Measurements from ENCODE around the gene TMEM132A. TPM values are rescaled to one million over a fixed set of nuclear protein-coding genes. Genes with fewer than 3 reads are reported as not detected.

Gene TMEM132A
- total RNA-seq, 4 donors from 2014 or later = 7.5 to 9.6 (median 8.0) TPM

- peak in 1 of 2 donors; percentile 30 for DNase-seq (ENCODE audit: low spot score in 2 of 2)
- H3K4me1 ChIP-seq = peaks cover 5% of the 10 kb centered on the region
- TF ChIP-seq POLR2A (IDR thresholded peaks at IDR 0.05) (no peak), POLR2AphosphoS5 (IDR thresholded peaks at IDR 0.05) (no peak), EP300 (IDR thresholded peaks at IDR 0.05) (no peak)
- TF ChIP-seq, protein P1, sequence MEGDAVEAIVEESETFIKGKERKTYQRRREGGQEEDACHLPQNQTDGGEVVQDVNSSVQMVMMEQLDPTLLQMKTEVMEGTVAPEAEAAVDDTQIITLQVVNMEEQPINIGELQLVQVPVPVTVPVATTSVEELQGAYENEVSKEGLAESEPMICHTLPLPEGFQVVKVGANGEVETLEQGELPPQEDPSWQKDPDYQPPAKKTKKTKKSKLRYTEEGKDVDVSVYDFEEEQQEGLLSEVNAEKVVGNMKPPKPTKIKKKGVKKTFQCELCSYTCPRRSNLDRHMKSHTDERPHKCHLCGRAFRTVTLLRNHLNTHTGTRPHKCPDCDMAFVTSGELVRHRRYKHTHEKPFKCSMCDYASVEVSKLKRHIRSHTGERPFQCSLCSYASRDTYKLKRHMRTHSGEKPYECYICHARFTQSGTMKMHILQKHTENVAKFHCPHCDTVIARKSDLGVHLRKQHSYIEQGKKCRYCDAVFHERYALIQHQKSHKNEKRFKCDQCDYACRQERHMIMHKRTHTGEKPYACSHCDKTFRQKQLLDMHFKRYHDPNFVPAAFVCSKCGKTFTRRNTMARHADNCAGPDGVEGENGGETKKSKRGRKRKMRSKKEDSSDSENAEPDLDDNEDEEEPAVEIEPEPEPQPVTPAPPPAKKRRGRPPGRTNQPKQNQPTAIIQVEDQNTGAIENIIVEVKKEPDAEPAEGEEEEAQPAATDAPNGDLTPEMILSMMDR (IDR thresholded peaks at IDR 0.05) = no peak
Measured at GRCh38 chr11:60974726-60975125, 50.5 kb downstream of the TMEM132A start.

GRCh38 chr11:60977224-60977623 lies 53.0 kb downstream of the TMEM132A start:
- peak in 1 of 2 donors; percentile 31 for DNase-seq (ENCODE audit: low spot score in 2 of 2)
- H3K36me3 ChIP-seq = no peaks in the 10 kb centered on the region
- 80% methylated on average over 4 of the region's 4 CpGs for WGBS
- H3K4me1 ChIP-seq = no peaks in the 10 kb centered on the region
- no peaks in the 10 kb centered on the region for H3K27me3 ChIP-seq
- TF ChIP-seq POLR2AphosphoS5 (IDR thresholded peaks at IDR 0.05) (no peak), EP300 (IDR thresholded peaks at IDR 0.05) (no peak), POLR2A (IDR thresholded peaks at IDR 0.05) (no peak)
- TF ChIP-seq, protein P1 (IDR thresholded peaks at IDR 0.05) = no peak
- no peak overlapping the region for H3K27ac ChIP-seq
- no peak overlapping the region for H3K4me3 ChIP-seq
- H3K9me3 ChIP-seq = no peaks in the 10 kb centered on the region

More at GRCh38 chr11:60974726-60975125, 50.5 kb downstream of the TMEM132A start:
- Histone ChIP-seq H3K36me3 (no peaks in the 10 kb centered on the region), H3K27ac (no peak overlapping the region), H3K4me3 (no peak overlapping the region), H3K27me3 (no peaks in the 10 kb centered on the region), H3K9me3 (no peaks in the 10 kb centered on the region)
- 83% methylated on average over 6 of the region's 6 CpGs for WGBS

DNA sequence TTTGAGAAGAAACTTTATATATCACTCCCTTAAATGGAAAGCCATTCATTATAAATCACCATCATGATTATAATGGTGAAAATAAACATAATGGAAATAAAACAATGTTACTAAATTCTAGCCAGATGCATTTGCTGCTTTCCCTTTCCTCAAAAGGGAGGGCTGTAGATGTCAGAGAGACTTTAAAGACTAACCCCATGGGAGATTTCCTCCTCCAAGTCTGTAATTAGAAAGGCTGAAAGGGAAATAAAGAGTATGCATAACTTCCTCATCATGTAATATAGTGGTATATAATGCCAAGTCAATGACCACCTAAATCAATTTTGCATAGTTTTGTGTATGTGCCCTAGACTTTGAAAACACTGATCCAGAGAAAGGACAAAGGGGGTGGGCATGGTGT lies 53.6 kb downstream of the TMEM132A start:
- H3K4me1 ChIP-seq = no peaks in the 10 kb centered on the region
- DNase-seq (ENCODE audit: low spot score in 2 of 2) = no peak
- TF ChIP-seq EP300 (IDR thresholded peaks at IDR 0.05) (no peak), POLR2AphosphoS5 (IDR thresholded peaks at IDR 0.05) (no peak), POLR2A (IDR thresholded peaks at IDR 0.05) (no peak)
- TF ChIP-seq, protein P1 (IDR thresholded peaks at IDR 0.05) = no peak

GRCh38 chr11:60978546-60979380 lies 54.5 kb downstream of the TMEM132A start:
- Histone ChIP-seq H3K36me3 (no peaks in the 10 kb centered on the region), H3K27me3 (no peaks in the 10 kb centered on the region), H3K4me3 (no peak overlapping the region), H3K4me1 (no peaks in the 10 kb centered on the region), H3K27ac (no peak overlapping the region), H3K9me3 (no peaks in the 10 kb centered on the region)
- no peak for TF ChIP-seq EP300 (IDR thresholded peaks at IDR 0.05)
- TF ChIP-seq, protein P1 (IDR thresholded peaks at IDR 0.05) = no peak
- TF ChIP-seq POLR2AphosphoS5 (IDR thresholded peaks at IDR 0.05) = no peak
- TF ChIP-seq POLR2A (IDR thresholded peaks at IDR 0.05) = no peak
- peak in 1 of 2 donors; percentile 28 for DNase-seq (ENCODE audit: low spot score in 2 of 2)
- WGBS = 61% methylated on average over 9 of the region's 10 CpGs

More for the DNA sequence above, 53.6 kb downstream of the TMEM132A start:
- Histone ChIP-seq H3K27ac (no peak overlapping the region), H3K4me3 (no peak overlapping the region), H3K27me3 (no peaks in the 10 kb centered on the region), H3K36me3 (no peaks in the 10 kb centered on the region), H3K9me3 (no peaks in the 10 kb centered on the region)

DNA sequence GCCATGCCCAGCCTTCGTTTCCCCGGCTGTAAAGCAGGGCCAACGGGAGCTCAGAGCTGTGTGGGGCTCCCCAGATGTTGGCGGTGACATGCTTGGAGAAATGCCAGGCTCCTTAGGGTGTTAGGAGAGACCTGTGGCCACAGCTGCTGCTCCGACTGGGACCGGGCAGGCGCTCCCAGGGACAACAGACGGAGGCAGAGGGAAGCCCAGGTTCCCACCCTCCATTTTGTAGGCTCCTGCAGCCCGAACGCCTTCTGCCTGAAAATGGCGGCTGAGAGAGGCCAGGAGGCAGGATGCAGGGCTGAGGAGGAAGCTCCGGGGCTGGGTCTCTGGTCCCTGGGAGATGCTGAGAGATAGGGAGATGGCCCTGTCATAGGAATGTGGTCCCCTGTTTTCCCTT lies 57.3 kb downstream of the TMEM132A start:
- no peaks in the 10 kb centered on the region for H3K27me3 ChIP-seq
- no peaks in the 10 kb centered on the region for H3K36me3 ChIP-seq
- H3K4me3 ChIP-seq = no peak overlapping the region
- no peaks in the 10 kb centered on the region for H3K4me1 ChIP-seq
- H3K9me3 ChIP-seq = no peaks in the 10 kb centered on the region
- peak in 1 of 2 donors; percentile 52 for DNase-seq (ENCODE audit: low spot score in 2 of 2)
- no peak overlapping the region for H3K27ac ChIP-seq
- TF ChIP-seq EP300 (IDR thresholded peaks at IDR 0.05) = no peak
- TF ChIP-seq, protein P1 (IDR thresholded peaks at IDR 0.05) = no peak
- no peak for TF ChIP-seq POLR2A (IDR thresholded peaks at IDR 0.05)
- no peak for TF ChIP-seq POLR2AphosphoS5 (IDR thresholded peaks at IDR 0.05)
- 90% methylated on average over 9 of the region's 12 CpGs for WGBS

Data from suprapubic skin (tissue), 4 donors.